T-helper 1 cell treated with Interleukin-12 subunit alpha and Interleukin-12 subunit beta and Interleukin-4 antibody, amounts not matched to agents 30 ng/mL and 1 ng/mL, for 36 hours (primary cell): ENCODE measurements around the gene RNF224. TPM values are rescaled to one million over a fixed set of nuclear protein-coding genes. Genes with fewer than 3 reads are reported as not detected.

Experiments used
- intact Hi-C: fragments of 100-400 bp; cut with micrococcal nuclease; formaldehyde crosslinking; loops from one replicate; pipeline ENCODE4 v1.15.1; 2024
- total RNA-seq: library from RNA; stranded (reverse); gene quantifications from 2 replicates; pipeline ENCODE4 v1.2.3, GENCODE V29; 2022

The RNF224 gene
- total RNA-seq, 1 donor from 2014 or later: not detected

DNA sequence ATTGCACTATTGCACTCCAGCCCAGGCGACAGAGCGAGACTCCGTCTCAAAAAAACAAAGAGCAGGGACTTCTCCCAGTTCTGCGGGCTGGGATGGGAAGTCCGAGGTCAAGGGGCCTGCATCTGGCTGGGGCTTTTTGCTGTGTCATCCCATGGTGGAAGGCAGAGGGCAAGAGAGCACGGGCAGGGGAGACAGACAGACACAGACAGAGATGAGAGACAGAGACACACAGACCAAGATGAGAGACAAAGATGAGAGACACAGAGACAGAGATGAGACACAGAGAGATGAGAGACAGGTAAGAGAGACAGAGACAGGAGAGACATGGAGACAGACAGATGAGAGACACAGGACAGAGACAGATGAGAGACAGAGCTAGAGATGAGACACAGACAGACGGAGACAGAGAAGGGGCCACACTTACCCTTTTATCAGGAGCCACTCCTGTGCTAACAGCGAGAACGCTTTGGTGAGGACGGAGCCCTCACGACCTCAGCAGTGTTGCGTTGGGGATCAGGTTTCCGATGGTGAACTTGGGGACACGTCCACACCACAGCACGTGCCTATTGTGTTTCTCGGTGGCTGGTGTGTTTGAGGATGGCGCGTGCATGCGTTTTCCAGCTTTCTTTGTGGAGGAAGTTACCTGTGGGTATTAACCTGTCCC, 41.4 kb downstream of the RNF224 start:
- intact Hi-C loops: no loop called here

GRCh38 chr9:137269231-137269772, 42.0 kb downstream of the RNF224 start:
- intact Hi-C loops: no loop called here

DNA sequence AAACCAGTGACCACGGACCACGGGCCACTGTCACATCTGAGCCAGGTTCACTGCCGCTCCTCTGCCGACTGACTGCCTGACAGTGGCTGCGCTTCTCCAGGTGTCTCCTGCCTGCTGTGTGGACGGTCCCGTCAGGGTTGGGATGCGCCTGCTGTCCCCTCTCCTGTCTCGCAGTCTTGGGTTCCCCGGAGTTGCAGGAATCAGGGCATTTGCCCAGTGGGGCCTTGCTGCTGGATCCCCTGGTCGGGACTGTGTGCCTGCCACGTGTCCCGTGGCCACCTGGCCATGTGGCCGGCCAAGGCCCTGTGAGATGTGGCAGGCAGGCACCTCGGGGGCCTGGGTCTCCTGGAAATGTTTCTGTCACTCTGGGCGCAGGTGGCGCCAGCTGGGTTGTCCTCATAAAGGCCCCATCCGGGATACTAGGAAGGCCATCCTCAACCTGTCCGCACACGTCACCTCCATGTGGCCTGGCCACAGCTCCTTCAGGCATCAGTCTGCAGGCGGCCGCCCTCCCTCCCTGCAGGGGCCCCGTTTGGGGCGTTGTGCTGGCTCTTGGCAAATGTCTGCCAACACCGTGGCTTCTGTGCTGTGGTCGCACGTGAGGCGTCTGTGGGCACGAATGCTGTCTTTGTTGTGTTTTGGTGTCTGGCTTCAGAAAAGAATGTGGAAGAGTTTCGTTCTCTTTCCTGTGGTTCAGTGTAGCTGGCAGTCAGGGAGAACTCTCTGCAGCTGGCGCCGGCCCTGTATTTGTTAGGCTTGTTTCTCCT, 43.8 kb downstream of the RNF224 start:
- intact Hi-C loops: no loop called here

DNA sequence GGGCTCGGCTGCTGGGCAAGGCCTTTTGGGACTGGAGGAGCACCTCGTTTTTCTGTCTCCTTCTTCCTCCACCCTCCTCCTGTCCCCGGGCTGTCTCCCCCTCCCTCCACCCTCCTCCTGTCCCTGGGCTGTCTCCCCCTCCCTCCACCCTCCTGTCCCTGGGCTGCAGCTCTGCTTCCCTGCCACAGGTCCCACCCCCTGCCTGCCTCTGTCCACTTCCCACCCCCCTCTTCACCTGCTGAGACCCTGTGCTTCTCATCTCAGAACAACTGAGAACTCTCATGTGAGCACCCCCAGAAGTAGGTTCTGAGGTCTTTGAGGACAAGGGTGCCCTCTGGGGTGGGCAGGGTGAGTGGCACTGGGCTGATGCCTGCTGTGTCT, 44.4 kb downstream of the RNF224 start:
- intact Hi-C loops: no loop called here

DNA sequence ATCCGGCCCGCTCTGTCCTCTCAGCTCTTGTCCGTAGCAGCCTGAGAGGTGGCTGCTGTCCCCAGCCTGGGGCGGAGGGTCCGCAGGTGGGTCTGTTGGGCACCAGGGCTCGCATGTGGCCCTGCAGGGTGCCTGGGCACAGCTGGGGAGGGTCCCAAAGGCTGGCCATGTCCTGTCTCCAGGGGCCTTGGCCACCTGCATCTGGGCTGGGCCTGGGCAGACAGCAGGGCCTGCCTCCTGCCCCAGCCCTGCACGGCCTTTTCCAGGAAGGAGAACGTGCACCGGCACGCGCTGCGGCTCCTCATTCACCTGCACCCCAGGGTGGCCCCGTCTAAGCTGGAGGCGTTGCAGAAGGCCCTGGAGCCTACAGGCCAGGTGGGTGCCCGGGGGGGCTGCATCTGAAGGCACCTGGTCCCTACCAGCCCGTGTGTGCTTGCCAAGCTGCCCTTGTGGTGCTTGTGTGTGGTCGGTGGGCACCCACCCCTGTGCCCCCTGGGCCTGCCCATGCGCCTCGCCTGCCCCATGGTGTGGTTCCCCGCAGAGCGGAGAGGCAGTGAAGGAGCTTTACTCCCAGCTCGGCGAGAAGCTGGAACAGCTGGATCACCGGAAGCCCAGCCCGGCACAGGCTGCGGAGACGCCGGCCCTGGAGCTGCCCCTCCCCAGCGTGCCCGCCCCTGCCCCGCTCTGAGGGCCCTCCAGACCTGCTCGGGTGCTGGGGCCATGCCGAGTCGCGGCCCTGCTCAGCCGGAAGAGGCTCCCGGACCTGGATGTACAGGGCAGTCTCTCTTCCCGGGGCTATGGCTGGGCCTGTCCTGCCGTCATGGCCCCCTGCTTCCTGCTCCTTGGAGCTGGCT, 45.2 kb downstream of the RNF224 start:
- intact Hi-C loops: no loop called here

DNA sequence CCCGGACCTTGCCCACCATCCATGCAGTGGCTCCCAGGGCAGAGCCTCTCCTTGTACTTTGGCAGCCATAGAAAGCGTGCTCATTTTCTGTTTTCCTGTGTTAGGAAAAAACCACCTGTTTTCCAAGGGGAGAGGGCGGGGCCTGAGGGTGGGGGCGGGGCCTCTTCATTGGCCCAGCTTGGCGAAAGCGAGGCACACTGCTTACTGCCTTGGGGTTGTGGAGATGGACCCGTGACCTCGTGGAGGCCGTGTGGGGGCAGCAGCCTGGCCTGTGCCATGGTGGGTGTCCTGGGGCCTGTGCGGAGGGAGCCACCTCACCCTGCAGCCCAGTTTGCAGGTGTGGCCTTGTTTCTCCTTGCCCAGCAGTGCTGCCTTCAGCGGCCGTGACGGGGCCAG, 45.8 kb downstream of the RNF224 start:
- intact Hi-C loops: no loop called here

DNA sequence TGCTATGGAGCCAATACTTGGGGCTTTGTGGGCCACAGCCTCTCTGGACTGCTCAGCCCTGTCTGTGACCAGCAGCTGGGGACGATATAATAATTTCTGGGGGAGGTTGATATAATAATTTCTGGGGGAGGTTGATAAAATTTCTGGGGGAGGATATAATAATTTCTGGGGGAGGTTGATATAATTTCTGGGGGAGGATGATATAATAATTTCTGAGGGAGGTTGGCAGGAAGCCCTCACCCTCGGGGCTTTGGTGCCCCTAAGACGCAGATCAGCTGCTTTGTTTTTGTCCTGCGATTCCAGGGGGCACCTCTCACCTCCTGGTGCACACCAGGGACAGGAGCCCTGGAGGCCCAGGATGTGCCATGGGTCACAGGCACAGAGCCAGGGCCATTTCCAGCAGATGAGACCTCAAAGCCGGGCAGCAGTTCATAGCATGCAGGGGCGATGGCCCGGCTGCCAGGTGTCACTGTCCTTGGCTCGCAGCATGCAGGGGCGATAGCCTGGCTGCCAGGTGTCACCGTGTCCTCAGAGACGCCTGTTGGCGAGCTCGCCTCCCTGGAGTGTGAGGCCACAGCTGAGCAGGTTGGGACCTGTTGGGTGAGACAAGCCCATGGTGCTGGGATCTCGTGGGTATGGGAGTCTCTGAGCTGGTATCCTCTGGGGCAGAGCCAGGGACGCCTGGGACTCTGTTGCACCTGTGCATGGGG, 46.5 kb downstream of the RNF224 start:
- intact Hi-C loops: no loop called here

GRCh38 chr9:137275203-137275587, 47.9 kb downstream of the RNF224 start:
- intact Hi-C loops: no loop called here

DNA sequence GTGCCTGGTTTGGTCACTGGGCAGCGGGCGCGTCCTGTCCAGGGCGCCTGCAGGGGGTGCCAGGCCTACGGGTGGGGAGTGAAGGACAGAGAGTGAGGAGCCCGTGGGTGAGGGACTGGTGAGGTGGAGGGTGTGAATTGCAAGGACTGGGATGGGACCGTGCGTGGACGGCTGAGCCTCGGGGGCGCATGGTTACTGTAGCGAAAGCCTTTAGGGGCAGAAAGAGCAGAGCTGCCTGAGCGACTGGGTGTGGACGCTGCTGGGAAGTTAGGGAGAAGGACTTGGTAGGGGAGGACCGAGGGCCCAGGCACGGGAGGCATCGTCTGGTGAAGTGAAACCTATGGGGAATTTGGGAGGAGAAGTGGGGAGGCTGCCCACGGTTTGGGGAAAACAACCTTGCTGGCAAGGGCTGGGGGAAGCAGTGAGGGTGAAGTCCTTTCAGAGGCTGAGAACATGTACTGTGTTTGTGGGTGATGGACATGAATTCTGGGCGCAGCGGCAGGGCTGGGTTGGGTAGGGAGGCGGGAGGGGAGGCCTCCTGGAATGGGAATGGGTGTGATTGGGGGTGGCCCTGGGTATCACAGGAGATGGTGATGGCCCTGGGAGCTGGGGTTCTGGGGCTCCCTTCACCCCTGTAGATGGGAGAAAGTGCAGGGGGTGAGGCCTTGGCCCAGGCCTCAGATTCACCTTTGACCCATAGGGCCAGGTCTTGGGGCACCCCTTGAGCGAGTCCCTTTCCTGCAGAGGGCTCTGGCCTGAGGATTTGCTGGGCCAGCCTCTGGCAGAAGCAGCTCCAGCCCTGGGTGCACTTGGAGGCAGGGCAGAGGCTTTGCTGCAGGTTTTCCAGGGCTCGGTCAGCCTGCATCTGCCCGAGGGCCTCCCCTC, 48.5 kb downstream of the RNF224 start:
- intact Hi-C loops: no loop called here

GRCh38 chr9:137276473-137277328, 49.4 kb downstream of the RNF224 start:
- intact Hi-C loops: no loop called here

DNA sequence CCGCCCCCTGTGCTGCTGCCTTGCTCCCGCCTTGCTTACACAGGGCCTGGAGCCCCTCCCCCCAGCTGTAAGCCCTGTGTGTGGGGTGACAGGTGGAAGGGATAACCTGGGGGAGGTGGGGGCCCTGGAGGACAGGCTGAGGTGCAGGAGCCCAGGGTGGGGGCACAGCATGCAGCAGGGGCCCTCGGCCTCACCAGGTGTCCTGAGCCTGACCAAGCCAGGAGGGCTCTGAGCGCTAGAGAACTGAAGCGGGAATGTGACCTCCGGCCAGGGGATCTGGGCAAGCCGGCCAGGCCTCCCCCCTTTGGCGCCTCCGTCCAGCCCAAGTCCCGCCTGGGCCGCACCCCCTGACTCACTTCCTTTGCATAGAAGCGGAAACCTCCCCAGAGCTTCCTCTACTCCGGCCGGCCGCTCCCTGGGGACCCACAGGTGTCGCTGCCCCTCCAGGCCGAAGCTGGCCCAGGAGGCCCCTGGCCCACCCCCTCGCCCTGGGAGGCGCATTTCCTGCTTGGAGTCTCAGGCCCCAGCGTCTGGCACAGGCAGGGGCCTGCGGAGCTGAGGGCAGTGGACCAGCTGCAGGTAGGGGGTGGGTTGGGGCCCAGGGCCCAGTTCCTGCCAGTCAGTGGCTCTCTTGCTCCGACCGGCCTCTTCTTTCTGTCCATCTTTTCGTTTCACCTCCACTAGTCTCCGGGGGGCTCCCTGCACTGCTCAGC, 50.2 kb downstream of the RNF224 start, which contains the start of gene TOR4A:
Gene TOR4A, plus strand, starts transcription at position 398 of the 713 bp plus-strand sequence. CDS start 964 bp downstream, outside the sequence.
- intact Hi-C loops: no loop called here

DNA sequence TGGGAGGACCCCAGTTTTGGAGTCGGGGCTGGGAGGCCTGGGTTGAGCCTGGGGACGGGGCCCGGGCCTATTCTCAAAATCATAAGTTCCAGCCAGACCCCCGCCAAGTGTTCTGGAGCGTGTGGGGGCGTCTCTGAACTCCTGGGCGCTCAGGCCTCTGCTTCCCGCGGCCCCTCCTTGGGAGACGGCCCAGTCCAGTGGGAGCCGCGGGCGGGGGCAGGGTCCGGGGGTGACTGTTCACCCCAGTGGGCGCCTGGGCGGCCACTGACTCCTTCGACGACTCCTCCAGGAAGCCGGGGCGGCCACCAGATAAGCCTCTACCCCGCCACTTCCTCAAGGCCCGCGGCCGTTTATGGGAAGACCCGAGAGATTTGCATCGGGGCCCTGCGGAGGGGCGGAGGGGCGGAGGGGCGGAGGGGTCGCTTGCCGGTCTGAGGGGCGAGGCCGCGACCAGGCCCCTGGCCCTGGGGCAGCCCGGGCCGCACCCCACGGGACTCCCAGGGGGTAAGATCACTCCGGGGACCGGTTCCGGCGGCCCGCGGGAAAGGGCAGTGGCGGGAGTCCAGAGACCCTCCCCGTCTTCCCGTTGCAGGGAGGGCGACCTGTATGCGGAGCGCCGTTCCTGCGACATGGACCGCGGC, 50.9 kb downstream of the RNF224 start:
- intact Hi-C loops: no loop called here

Other genes starting within 250 kb of the RNF224 start
- 5.2 and 5.3 TPM in 2 replicates for gene PTGDS, start 250.0 kb upstream of the RNF224 start, total RNA-seq
- gene LCNL1, start 244.5 kb upstream of the RNF224 start, total RNA-seq: not detected in 2 replicates
- 79.8 and 84.2 TPM in 2 replicates for gene PAXX, start 235.1 kb upstream of the RNF224 start, total RNA-seq
- 1.4 and 1.8 TPM in 2 replicates for gene CLIC3, start 230.9 kb upstream of the RNF224 start, total RNA-seq
- 30.0 and 33.9 TPM in 2 replicates for gene ABCA2, start 199.3 kb upstream of the RNF224 start, total RNA-seq
- gene FUT7, start 195.4 kb upstream of the RNF224 start, total RNA-seq: 1.7 and 1.9 TPM in 2 replicates
- gene NPDC1, start 181.3 kb upstream of the RNF224 start, total RNA-seq: 56.7 and 57.3 TPM in 2 replicates
- not detected in 2 replicates for gene ENTPD2, start 173.4 kb upstream of the RNF224 start, total RNA-seq
- gene SAPCD2, start 156.9 kb upstream of the RNF224 start, total RNA-seq: 19.7 and 21.1 TPM in 2 replicates
- 15.1 and 15.7 TPM in 2 replicates for gene UAP1L1, start 150.0 kb upstream of the RNF224 start, total RNA-seq
- 50.4 and 54.3 TPM in 2 replicates for gene MAN1B1, start 140.5 kb upstream of the RNF224 start, total RNA-seq
- 251 and 260 TPM in 2 replicates for gene DPP7, start 112.8 kb upstream of the RNF224 start, total RNA-seq
- gene GRIN1, start 88.3 kb upstream of the RNF224 start, total RNA-seq: 0.15 and 0.37 TPM in 2 replicates
- gene LRRC26, start 57.5 kb upstream of the RNF224 start, total RNA-seq: not detected in 2 replicates
- gene TMEM210, start 55.4 kb upstream of the RNF224 start, total RNA-seq: not detected in 2 replicates
- gene ANAPC2, start 38.9 kb upstream of the RNF224 start, total RNA-seq: 77.0 and 77.9 TPM in 2 replicates
- gene SSNA1, start 38.8 kb upstream of the RNF224 start, total RNA-seq: 88.4 and 88.8 TPM in 2 replicates
- 9.5 and 9.9 TPM in 2 replicates for gene TPRN, start 26.8 kb upstream of the RNF224 start, total RNA-seq
- gene TMEM203, start 21.9 kb upstream of the RNF224 start, total RNA-seq: 29.4 and 30.7 TPM in 2 replicates
- gene NDOR1, start 21.8 kb upstream of the RNF224 start, total RNA-seq: 40.9 and 45.3 TPM in 2 replicates
- 4.3 and 5.0 TPM in 2 replicates for gene RNF208, start 5.3 kb upstream of the RNF224 start, total RNA-seq
- gene CYSRT1, start 2.3 kb upstream of the RNF224 start, total RNA-seq: 0.27 TPM in 2 replicates
- not detected in 2 replicates for gene SLC34A3, start 3.4 kb downstream of the RNF224 start, total RNA-seq
- gene TUBB4B, start 13.8 kb downstream of the RNF224 start, total RNA-seq: 275 and 280 TPM in 2 replicates
- gene STPG3, start 23.8 kb downstream of the RNF224 start, total RNA-seq: 0.27 TPM in 1 of 2 replicates, not detected in the other
- 64.6 and 66.9 TPM in 2 replicates for gene NELFB, start 27.8 kb downstream of the RNF224 start, total RNA-seq
- 16.8 and 16.9 TPM in 2 replicates for gene TOR4A, start 50.2 kb downstream of the RNF224 start, total RNA-seq
- 1.5 and 1.8 TPM in 2 replicates for gene NRARP, start 74.8 kb downstream of the RNF224 start, total RNA-seq
- 8.7 and 8.9 TPM in 2 replicates for gene EXD3, start 195.7 kb downstream of the RNF224 start, total RNA-seq
- gene NOXA1, start 195.9 kb downstream of the RNF224 start, total RNA-seq: 0.44 and 0.80 TPM in 2 replicates
- gene ENTPD8, start 213.9 kb downstream of the RNF224 start, total RNA-seq: 0.07 TPM in 1 of 2 replicates, not detected in the other
- 30.5 and 33.1 TPM in 2 replicates for gene NSMF, start 231.8 kb downstream of the RNF224 start, total RNA-seq